K562 (cell line): ENCODE results near the gene ZMYND15. TPM values are rescaled to one million over a fixed set of nuclear protein-coding genes. Genes with fewer than 3 reads are reported as not detected.

Experiments used
- NR2C2 ChIP-seq, 2 experiments: fragments of 200-800 bp in 1 of 2; sonication (Bioruptor generic) in 1 of 2; sonication (generic) in 1 of 2; formaldehyde crosslinking in 1 of 2; IDR thresholded peaks; 2 replicates each; pipeline versions ENCODE4 v1.6.1 to v1.8.0; 2016 to 2022; ENCODE audit warnings: mild to moderate bottlenecking in 1 of 2, missing compliant biosample characterization in 1 of 2, missing genetic modification characterization in 1 of 2, missing genetic modification reagents in 1 of 2
- NR3C1 ChIP-seq: sonication (generic); formaldehyde crosslinking; IDR thresholded peaks from 2 replicates; pipeline ENCODE4 v1.8.1; 2022; ENCODE audit warnings: missing genetic modification reagents
- PRDM10 ChIP-seq: fragments of 450-650 bp; IDR thresholded peaks from 2 replicates; pipeline ENCODE4 v1.6.1; 2018; ENCODE audit not compliant: partially characterized antibody
- TEAD1 ChIP-seq, 2 experiments: fragments of 450-650 bp in 1 of 2; sonication (generic) in 1 of 2; formaldehyde crosslinking; IDR thresholded peaks; 2 replicates each; pipeline versions ENCODE4 v1.4.0 to v1.8.0; 2020 to 2022; ENCODE audit warnings: mild to moderate bottlenecking in 2 of 2, missing genetic modification reagents in 1 of 2
- ZBTB17 ChIP-seq: fragments of 450-650 bp; formaldehyde crosslinking; IDR thresholded peaks from 2 replicates; pipeline ENCODE4 v1.4.0; 2020; ENCODE audit warnings: mild to moderate bottlenecking
- polyA plus RNA-seq, 8 experiments: library from polyadenylated mRNA; depleted of rRNA in 4 of 8; stranded (reverse) in 5 of 8; unstranded in 3 of 8; fragments of >200 nt; fragmentation: Nextera tagmentation in 2 of 8; fragmentation: Illumina TruSeq in 1 of 8; extraction: Ambion mirVana in 2 of 8; extraction: Trizol in 1 of 8; gene quantifications; 2 replicates each; pipeline versions ENCODE4 v1.2.1 to v1.2.3, GENCODE V29; 2011 to 2014; ENCODE audit warnings: inconsistent platforms in 1 of 8, missing spikeins in 1 of 8
- total RNA-seq, 7 experiments: library from RNA; depleted of rRNA in 6 of 7; stranded (reverse); fragments of >200 nt in 6 of 7; fragmentation: Illumina TruSeq in 2 of 7; extraction: Trizol in 2 of 7; gene quantifications; 2 replicates each; pipeline versions ENCODE4 v1.2.1 to v1.2.3, GENCODE V29; 2011 to 2021; ENCODE audit warnings: low replicate concordance in 1 of 7
- TF ChIP-seq, protein P1 (sequence below): IDR thresholded peaks from 2 replicates; pipeline ENCODE4 v1.6.1; 2016; ENCODE audit warnings: missing genetic modification characterization, missing compliant biosample characterization

Gene ZMYND15
- total and polyA plus RNA-seq, 9 of the 15 experiments (the other 6 are each of a cell fraction or from before 2014, with no cell fraction given) = 0.09 TPM; not detected in 8

GRCh38 chr17:4715063-4715744 is 24.4 kb upstream of the ZMYND15 start (continued):
- TF ChIP-seq PRDM10 (no peak), NR3C1 (CRISPR knock-in tag) (no peak), NR2C2 (CRISPR knock-in tag; IDR thresholded peaks at IDR 0.05) (no peak), NR2C2 (tag; IDR thresholded peaks at IDR 0.05) (no peak), ZBTB17 (CRISPR knock-in tag) (no peak), TEAD1 (CRISPR knock-in tag; IDR thresholded peaks at IDR 0.05) (no peak)
- TF ChIP-seq, protein P1, sequence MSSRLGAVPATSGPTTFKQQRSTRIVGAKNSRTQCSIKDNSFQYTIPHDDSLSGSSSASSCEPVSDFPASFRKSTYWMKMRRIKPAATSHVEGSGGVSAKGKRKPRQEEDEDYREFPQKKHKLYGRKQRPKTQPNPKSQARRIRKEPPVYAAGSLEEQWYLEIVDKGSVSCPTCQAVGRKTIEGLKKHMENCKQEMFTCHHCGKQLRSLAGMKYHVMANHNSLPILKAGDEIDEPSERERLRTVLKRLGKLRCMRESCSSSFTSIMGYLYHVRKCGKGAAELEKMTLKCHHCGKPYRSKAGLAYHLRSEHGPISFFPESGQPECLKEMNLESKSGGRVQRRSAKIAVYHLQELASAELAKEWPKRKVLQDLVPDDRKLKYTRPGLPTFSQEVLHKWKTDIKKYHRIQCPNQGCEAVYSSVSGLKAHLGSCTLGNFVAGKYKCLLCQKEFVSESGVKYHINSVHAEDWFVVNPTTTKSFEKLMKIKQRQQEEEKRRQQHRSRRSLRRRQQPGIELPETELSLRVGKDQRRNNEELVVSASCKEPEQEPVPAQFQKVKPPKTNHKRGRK = no peak
